A549 treated with AZD9567 at 1 μM for 4 hours (cell line): ENCODE data around the gene NPEPPS. TPM values are rescaled to one million over a fixed set of nuclear protein-coding genes. Genes with fewer than 3 reads are reported as not detected.

ENCODE experiments used
- total RNA-seq: library from RNA; stranded (reverse); fragments of 200-300 nt; extraction: Qiagen RNA extraction; gene quantifications from 5 replicates; pipeline ENCODE4 v1.2.3, GENCODE V29; 2022; ENCODE audit not compliant: insufficient read depth

NPEPPS gene, protein sequence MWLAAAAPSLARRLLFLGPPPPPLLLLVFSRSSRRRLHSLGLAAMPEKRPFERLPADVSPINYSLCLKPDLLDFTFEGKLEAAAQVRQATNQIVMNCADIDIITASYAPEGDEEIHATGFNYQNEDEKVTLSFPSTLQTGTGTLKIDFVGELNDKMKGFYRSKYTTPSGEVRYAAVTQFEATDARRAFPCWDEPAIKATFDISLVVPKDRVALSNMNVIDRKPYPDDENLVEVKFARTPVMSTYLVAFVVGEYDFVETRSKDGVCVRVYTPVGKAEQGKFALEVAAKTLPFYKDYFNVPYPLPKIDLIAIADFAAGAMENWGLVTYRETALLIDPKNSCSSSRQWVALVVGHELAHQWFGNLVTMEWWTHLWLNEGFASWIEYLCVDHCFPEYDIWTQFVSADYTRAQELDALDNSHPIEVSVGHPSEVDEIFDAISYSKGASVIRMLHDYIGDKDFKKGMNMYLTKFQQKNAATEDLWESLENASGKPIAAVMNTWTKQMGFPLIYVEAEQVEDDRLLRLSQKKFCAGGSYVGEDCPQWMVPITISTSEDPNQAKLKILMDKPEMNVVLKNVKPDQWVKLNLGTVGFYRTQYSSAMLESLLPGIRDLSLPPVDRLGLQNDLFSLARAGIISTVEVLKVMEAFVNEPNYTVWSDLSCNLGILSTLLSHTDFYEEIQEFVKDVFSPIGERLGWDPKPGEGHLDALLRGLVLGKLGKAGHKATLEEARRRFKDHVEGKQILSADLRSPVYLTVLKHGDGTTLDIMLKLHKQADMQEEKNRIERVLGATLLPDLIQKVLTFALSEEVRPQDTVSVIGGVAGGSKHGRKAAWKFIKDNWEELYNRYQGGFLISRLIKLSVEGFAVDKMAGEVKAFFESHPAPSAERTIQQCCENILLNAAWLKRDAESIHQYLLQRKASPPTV
- total RNA-seq = 51.7 to 122 TPM (median 63.1 TPM) in 5 replicates

GRCh38 chr17:47530557-47531232 lies at the start of gene NPEPPS:
TSS of gene NPEPPS (plus strand) at chr17:47531108. CDS start at chr17:47531301, 193 bp downstream.

GRCh38 chr17:47649153-47649971 lies 118.5 kb downstream of the NPEPPS start, which contains the start of gene KPNB1:
TSS of gene KPNB1 (plus strand) at chr17:47649919. CDS start at chr17:47650245, 326 bp downstream.

Other genes starting within 250 kb of the NPEPPS start
- 1.6 to 9.9 TPM (median 2.3 TPM) in 5 replicates for gene EFCAB13, start 207.2 kb upstream of the NPEPPS start, total RNA-seq
- 265 to 368 TPM (median 293 TPM) in 5 replicates for gene KPNB1, start 118.8 kb downstream of the NPEPPS start, total RNA-seq
- 0.93 to 4.6 TPM (median 4.0 TPM) in 5 replicates for gene TBKBP1, start 163.1 kb downstream of the NPEPPS start, total RNA-seq
- 0.14 to 0.35 TPM (median 0.19 TPM) in 4 of 5 replicates, not detected in the other for gene TBX21, start 202.1 kb downstream of the NPEPPS start, total RNA-seq